ENCODE data around the gene CTDP1. TPM values are rescaled to one million over a fixed set of nuclear protein-coding genes. Genes with fewer than 3 reads are reported as not detected.

The CTDP1 gene
- total RNA-seq, 1 experiment from 2014 or later, result 33.7 TPM

- Histone ChIP-seq H2BK12ac (ENCODE audit: insufficient read length, low read depth, low read length) (no peak overlapping the region), H3K23ac (ENCODE audit: insufficient read length, low read depth, low read length) (no peak overlapping the region), H4K91ac (ENCODE audit: insufficient read length, low read depth, low read length) (no peak overlapping the region), H3K9me3 (ENCODE audit: control insufficient read depth, low read depth, low read length) (peaks cover 11% of the 10 kb centered on the region), H3K27ac (ENCODE audit: insufficient read length, low read depth, low read length) (no peak overlapping the region), H3K79me2 (ENCODE audit: insufficient read depth, low read length) (no peaks in the 10 kb centered on the region), H2AFZ (ENCODE audit: low read length) (no peak overlapping the region), H3K4ac (ENCODE audit: low read depth, low read length) (no peak overlapping the region), H2BK15ac (ENCODE audit: low read depth, low read length) (no peak overlapping the region), H3K14ac (ENCODE audit: insufficient read depth, low read length) (no peak overlapping the region), H3K18ac (ENCODE audit: insufficient read length, low read depth, low read length) (no peak overlapping the region), H3K56ac (ENCODE audit: insufficient read length, low read depth, low read length) (no peak overlapping the region), H2AK5ac (ENCODE audit: insufficient read length, low read length) (no peak overlapping the region), H4K8ac (replicated peaks; ENCODE audit: insufficient read length, low read depth, low read length) (no peak overlapping the region), H2BK5ac (ENCODE audit: insufficient read length, low read length) (no peak overlapping the region), H3K79me1 (ENCODE audit: insufficient read depth, low read depth, low read length, poor library complexity, severe bottlenecking) (no peaks in the 10 kb centered on the region), H3K4me1 (ENCODE audit: insufficient read depth, low read length) (no peaks in the 10 kb centered on the region), H3K4me2 (ENCODE audit: insufficient read depth, insufficient read length, low read length) (no peak overlapping the region), H3K23me2 (ENCODE audit: insufficient read length, low read depth, low read length, poor library complexity, severe bottlenecking) (no peaks in the 10 kb centered on the region), H2BK120ac (ENCODE audit: low read depth, low read length, poor library complexity, severe bottlenecking) (no peak overlapping the region), H4K5ac (ENCODE audit: insufficient read length, low read depth, low read length) (no peak overlapping the region), H3T11ph (ENCODE audit: low read length) (no peak overlapping the region), H4K20me1 (ENCODE audit: control insufficient read depth, insufficient read depth, insufficient read length) (no peaks in the 10 kb centered on the region), H3K9ac (ENCODE audit: extremely low read depth, insufficient read length, low read length) (no peak overlapping the region), H2BK20ac (ENCODE audit: low read depth, low read length, poor library complexity, severe bottlenecking) (no peak overlapping the region), H3K27me3 (ENCODE audit: insufficient read depth, low read length) (no peaks in the 10 kb centered on the region)
- Mint-ChIP-seq H3K27ac (peak overlapping the region in 2 of 3 experiments; percentile 65 to 83; a peak in 4 of 7 replicates), H3K4me3 (no peak overlapping the region; a peak in 1 of 5 replicates), H3K36me3 (ENCODE audit: insufficient read depth in 1 of 3, low read depth in 3 of 3) (peaks cover 47 to 80% (median 72%) of the 10 kb centered on the region in 3 experiments), H3K4me1 (no peaks in the 10 kb centered on the region), H3K27me3 (ENCODE audit: low read depth) (no peaks in the 10 kb centered on the region), H3K9me3 (peaks cover 5 to 12% of the 10 kb centered on the region in 2 experiments; a peak in 3 of 5 replicates)
- DNase-seq, result no peak
- WGBS (ENCODE audit: extremely low coverage, insufficient read length, low lambda C conversion rate), result no CpG with 5 or more reads among the region's 38 CpGs
- no peak for TF ChIP-seq CTCF (conservative IDR thresholded peaks at IDR 0.05)
Observed at GRCh38 chr18:79733135-79733701, 53.6 kb downstream of the CTDP1 start.

Measured in H9 (cell line).